Activated T-cell treated with anti-CD3 and anti-CD28 coated beads for 24 hours (primary cell): ENCODE data around the gene RNLS.

Experiments
- DNase-seq: peaks from one replicate; pipeline ENCODE4 v3.0.0-alpha.2; 2020; ENCODE audit warnings: low read depth

RNLS gene

GRCh38 chr10:88230251-88230650 lies 352.9 kb downstream of the RNLS start:
- DNase-seq: no peak

GRCh38 chr10:88228130-88228529 lies 355.0 kb downstream of the RNLS start:
- DNase-seq: no peak

- DNase-seq: no peak
Measured at GRCh38 chr10:88227342-88228018, 355.6 kb downstream of the RNLS start.

GRCh38 chr10:88226891-88227290 lies 356.2 kb downstream of the RNLS start:
- DNase-seq: no peak

GRCh38 chr10:88226071-88226659 lies 357.0 kb downstream of the RNLS start:
- no peak for DNase-seq
